Lower leg skin (tissue), 3 donors: ENCODE data around the gene BRICD5.

ENCODE experiments used
- CTCF ChIP-seq, 3 donors: fragments of 450-650 bp; IDR thresholded peaks; one replicate each; pipeline ENCODE4 v1.5.1; 2016; ENCODE audit warnings: antibody characterized with exemption in 3 of 3, mild to moderate bottlenecking in 3 of 3, moderate library complexity in 2 of 3
- POLR2A ChIP-seq, 2 donors: fragments of 450-650 bp; IDR thresholded peaks; one replicate each; pipeline ENCODE4 v1.6.1; 2016 to 2017; ENCODE audit warnings: antibody characterized with exemption in 2 of 2, mild to moderate bottlenecking in 1 of 2, moderate library complexity in 1 of 2

DNA sequence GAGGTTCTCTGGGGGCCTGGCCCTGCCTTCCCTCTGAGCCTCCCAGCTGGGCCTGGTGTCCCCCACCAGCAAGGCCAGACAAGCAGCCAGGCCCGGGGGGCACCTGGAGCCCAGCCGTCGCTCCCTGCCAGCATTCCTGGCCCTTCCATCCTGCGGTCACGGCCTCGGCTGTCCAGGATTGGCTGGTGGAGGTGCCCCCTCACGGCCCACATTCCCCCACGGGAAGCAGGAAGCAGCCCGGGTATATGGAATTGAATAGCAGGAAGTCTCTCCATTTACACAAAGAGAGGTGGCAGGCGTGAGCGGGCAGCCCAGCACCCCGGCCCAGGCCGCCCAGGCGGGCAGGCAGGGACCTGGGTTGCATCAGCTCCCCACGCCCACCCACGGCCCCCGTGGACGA lies 40.6 kb downstream of the BRICD5 start:
- no peak for TF ChIP-seq POLR2A (IDR thresholded peaks at IDR 0.05)
- no peak for TF ChIP-seq CTCF (IDR thresholded peaks at IDR 0.05)
